Stimulated activated naive B cell treated with anti-CD40 and anti-IgM and Interleukin-4, amounts not matched to agents 10 μg/mL and 1 μg/mL and 100 μg/mL, for 72 hours (primary cell): ENCODE results near the gene MAP7D1.

Source experiments
- ATAC-seq, 2 donors: fragments of 150-1000 bp; cut with Tn5 transposase; replicated peaks; 2 replicates each; pipeline ENCODE4 v1.10.0; 2021; ENCODE audit warnings: moderate library complexity in 1 of 2
- DNase-seq: peaks from one replicate; pipeline ENCODE4 v3.0.0; 2021
- H3K27ac Mint-ChIP-seq: one replicate; pipeline ENCODE4 v1.8.0; 2022; ENCODE audit warnings: mild to moderate bottlenecking, mixed read lengths
- H3K27me3 Mint-ChIP-seq, 2 donors: one replicate each; pipeline ENCODE4 v1.8.0; 2022; ENCODE audit warnings: mixed read lengths in 2 of 2
- H3K36me3 Mint-ChIP-seq, 2 donors: one replicate each; pipeline ENCODE4 v1.8.0; 2022; ENCODE audit warnings: mixed read lengths in 2 of 2, mild to moderate bottlenecking in 1 of 2
- H3K4me1 Mint-ChIP-seq, 2 donors: one replicate each; pipeline ENCODE4 v1.8.0; 2022; ENCODE audit warnings: mixed read lengths in 2 of 2, mild to moderate bottlenecking in 1 of 2
- H3K4me3 Mint-ChIP-seq, 2 donors: one replicate each; pipeline ENCODE4 v1.8.0; 2022; ENCODE audit warnings: mild to moderate bottlenecking in 2 of 2, mixed read lengths in 2 of 2, moderate library complexity in 1 of 2
- H3K9me3 Mint-ChIP-seq, 2 donors: one replicate each; pipeline ENCODE4 v1.8.0; 2022; ENCODE audit warnings: mixed read lengths in 2 of 2, mild to moderate bottlenecking in 1 of 2

MAP7D1 gene

DNA sequence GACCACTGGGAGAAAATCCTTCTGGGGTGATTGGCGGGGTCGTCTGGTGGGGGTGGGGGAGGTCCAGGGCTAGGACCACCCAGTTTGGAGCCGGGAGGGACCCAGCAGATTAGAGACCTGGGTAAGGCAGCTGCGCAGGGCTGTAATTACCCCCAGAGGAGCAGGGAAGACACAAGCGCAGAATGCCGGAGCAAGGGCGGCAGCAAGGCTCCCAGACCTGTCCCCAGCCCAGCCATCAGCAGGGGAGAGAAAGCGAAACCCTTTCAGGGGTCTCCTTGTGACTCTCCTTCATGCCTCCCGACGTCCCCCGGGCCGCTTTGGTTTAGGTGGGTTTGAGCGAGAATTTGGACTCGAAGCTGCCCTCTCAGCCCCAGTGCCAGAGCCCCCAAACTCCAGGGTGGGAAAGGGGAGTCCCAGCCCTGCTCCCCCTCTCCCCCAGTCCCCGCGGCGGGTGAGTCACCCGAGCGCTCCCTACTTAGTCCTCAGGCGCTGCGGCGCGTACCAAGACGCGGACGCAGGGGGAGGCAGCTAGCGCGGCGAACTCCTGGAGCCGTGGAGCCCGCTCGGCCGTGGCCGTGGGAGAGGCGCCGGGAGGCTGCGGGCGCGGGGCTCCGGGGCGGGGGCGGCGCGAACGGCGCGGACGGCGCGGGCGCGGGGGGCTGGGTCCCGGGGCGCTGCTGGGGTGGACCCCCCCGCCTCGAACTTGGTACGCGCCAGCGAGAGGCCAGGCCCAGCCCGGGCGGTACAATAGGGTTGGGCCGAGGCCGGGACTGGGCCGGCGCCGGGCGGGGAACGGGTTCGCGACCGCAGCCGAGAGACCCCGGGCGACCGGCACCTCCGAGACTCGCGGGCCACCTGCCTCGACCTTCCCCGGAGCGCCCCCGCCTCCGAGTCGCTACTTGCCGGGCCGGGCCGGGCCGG is at the start of gene MAP7D1:
MAP7D1 (plus strand) TSS at position 753 of the 921 bp plus-strand sequence. CDS start 258 bp downstream, outside the sequence.
- H3K27ac Mint-ChIP-seq = peak within 1 kb of the TSS; percentile 99
- peak within 1 kb of the TSS; percentile 95 to 99 for H3K4me3 Mint-ChIP-seq
- DNase-seq (peak; percentile 79), ATAC-seq (peak; percentile 76 to 82)
- peaks cover 8 to 18% of the 10 kb centered on the region in 2 donors for H3K36me3 Mint-ChIP-seq
- H3K27me3 Mint-ChIP-seq = no peaks in the 10 kb centered on the region
- H3K9me3 Mint-ChIP-seq = no peaks in the 10 kb centered on the region
- H3K4me1 Mint-ChIP-seq = peaks cover 56 to 78% of the 10 kb centered on the region in 2 donors

DNA sequence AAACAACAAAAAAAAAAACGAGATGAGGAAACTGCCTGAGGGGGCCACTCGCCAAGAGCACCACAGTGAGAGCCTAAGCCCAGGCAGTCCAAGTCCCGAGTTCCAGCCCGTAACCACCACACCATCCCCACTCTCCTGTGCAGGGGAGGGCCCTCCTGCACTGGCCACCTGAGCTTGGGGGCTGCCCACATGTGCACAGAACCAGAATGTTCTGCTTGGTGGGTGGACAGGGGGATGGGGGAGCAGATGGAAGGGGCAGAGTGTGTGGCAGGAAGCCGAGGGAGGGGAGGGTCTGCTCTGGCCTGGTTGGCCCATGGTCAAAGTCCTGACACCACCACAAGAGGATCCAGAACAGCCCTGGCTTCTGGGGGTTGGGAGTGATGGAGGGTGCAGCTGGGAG is 49.7 kb upstream of the MAP7D1 start:
- peak overlapping the region; percentile 56 for H3K27ac Mint-ChIP-seq
- H3K4me3 Mint-ChIP-seq = no peak overlapping the region
- no peaks in the 10 kb centered on the region for H3K36me3 Mint-ChIP-seq
- H3K27me3 Mint-ChIP-seq = no peaks in the 10 kb centered on the region
- H3K9me3 Mint-ChIP-seq = no peaks in the 10 kb centered on the region
- ATAC-seq (no peak), DNase-seq (no peak)
- peaks cover 0 to 3% of the 10 kb centered on the region in 2 donors for H3K4me1 Mint-ChIP-seq

DNA sequence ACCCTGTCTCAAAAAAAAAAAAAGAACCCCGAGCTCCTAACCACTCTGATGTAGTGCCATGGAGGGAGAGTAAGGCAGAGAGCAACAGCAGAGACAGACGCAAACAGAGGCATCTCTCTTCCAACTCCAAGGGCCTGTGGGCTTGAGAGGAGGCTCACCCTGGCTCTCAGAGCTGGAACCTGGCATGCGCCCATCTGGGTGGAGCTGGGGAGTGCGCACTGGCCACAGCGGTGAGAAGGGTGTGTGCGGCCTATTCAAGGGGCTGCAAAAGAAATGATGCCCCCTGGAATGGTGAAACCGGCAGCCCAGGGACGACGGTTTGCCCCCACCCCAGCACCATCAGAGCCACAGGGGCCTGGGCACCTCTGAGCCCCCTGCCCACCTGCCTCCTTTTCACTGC is 48.6 kb upstream of the MAP7D1 start:
- Mint-ChIP-seq H3K9me3 (no peaks in the 10 kb centered on the region), H3K36me3 (peaks cover 0 to 2% of the 10 kb centered on the region in 2 donors), H3K4me3 (no peak overlapping the region), H3K27me3 (no peaks in the 10 kb centered on the region), H3K4me1 (peaks cover 0 to 3% of the 10 kb centered on the region in 2 donors), H3K27ac (no peak overlapping the region)
- no peak for ATAC-seq
- no peak for DNase-seq

DNA sequence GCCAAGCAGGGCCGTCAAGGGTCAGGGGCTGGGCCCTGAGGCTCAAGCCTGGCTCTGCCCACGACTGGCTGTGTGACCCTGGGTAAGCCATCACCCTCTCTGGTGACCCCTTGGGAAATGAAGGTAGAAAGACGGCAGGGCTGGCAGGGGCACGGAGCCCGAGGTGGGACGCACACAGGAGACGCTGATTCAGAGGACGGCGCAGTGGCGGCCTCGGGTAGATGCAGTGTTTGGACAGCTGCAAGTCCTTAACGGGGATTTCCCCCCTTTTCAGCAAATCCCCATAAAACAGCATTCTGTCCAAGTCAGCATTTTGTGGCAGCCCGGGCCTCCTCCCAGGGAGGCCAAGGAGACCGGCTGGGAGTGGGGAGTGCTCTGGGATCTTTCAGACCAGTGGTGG is 47.6 kb upstream of the MAP7D1 start:
- ATAC-seq = no peak
- Mint-ChIP-seq H3K4me1 (peaks cover 0 to 3% of the 10 kb centered on the region in 2 donors), H3K27ac (no peak overlapping the region)

DNA sequence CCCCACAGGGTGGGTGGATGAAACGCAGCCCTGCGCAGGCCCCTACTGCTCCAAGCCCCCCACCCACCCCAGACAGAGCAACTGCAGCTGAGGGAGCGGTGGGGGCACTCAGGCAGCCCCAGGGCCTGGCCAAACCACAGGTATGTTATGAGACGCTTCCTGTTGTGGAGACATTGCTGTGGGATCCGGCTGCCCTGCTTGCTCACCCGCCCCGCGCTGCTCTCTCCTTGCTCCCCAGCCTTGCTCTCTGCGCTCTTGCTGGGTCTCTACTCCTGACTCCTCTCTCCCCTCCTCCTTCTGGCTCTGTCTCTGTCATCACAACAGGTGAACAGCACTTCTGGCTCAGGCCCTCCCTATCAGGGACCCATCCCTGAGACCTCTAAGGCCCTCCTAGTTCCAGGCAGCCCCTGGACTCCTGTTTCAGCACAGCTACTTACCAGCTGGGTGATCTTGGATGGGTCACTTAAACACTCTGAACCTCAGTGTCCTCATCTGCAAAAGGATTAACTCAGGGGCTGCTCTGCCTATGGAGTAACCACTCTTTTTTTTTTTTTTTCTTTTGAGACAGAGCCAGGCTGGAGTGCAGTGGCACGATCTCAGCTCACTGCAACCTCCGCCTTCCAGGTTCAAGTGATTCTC is 46.8 kb upstream of the MAP7D1 start:
- DNase-seq (no peak), ATAC-seq (peak in 1 of 2 donors; percentile 36)
- peaks cover 3 to 7% of the 10 kb centered on the region in 2 donors for H3K36me3 Mint-ChIP-seq
- no peak overlapping the region for H3K27ac Mint-ChIP-seq
- no peaks in the 10 kb centered on the region for H3K9me3 Mint-ChIP-seq
- H3K4me1 Mint-ChIP-seq = peaks cover 0 to 3% of the 10 kb centered on the region in 2 donors
- H3K27me3 Mint-ChIP-seq = peaks cover 0 to 7% of the 10 kb centered on the region in 2 donors
- H3K4me3 Mint-ChIP-seq = no peak overlapping the region

More for the DNA sequence above, 47.6 kb upstream of the MAP7D1 start:
- Mint-ChIP-seq H3K27me3 (peaks cover 0 to 2% of the 10 kb centered on the region in 2 donors), H3K36me3 (peaks cover 2 to 3% of the 10 kb centered on the region in 2 donors), H3K4me3 (no peak overlapping the region), H3K9me3 (no peaks in the 10 kb centered on the region)
- DNase-seq = no peak

DNA sequence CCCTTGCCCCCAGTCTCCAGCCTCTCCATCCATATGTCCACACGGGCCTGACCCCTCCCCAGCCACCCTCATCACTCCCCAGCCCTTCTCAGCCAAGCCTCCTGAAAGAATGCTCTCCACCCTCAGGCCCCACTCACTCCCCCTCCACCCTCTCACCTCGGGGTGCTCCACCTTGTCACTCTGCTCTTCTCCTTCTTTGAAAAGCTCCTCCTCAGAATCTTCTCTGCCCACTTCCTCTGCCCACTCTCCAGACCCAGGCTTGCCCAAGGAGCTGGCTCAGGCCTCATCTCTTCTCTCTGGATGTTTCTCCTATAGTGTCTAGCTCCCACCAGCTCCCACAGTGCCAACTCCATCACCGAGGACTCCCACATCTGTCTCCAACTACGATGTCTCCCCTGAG is 44.8 kb upstream of the MAP7D1 start:
- H3K27ac Mint-ChIP-seq = no peak overlapping the region
- H3K4me1 Mint-ChIP-seq = peaks cover 0 to 3% of the 10 kb centered on the region in 2 donors
- DNase-seq (no peak), ATAC-seq (no peak)
- H3K4me3 Mint-ChIP-seq = no peak overlapping the region
- H3K9me3 Mint-ChIP-seq = no peaks in the 10 kb centered on the region
- peaks cover 0 to 7% of the 10 kb centered on the region in 2 donors for H3K27me3 Mint-ChIP-seq
- H3K36me3 Mint-ChIP-seq = peaks cover 3 to 11% of the 10 kb centered on the region in 2 donors

DNA sequence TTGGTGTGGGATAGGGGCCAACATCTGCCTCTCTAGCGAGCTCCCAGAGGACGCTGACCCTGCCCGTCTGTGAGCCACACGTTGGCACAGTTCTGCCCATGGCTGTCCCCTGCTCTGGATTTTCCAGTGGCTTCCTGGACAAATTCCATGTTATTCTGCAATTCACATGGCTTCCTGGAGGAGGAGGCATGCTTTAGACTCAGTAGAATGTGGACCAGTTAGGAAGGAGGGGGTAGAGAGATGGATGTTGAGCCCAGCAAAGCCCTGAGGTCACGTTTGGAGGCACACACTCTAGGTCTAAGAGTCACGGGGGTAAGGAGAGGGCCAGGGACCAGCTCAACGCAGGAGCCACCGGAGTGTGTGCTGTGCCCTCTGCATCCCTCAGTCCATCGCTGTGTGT is 43.1 kb upstream of the MAP7D1 start:
- H3K4me3 Mint-ChIP-seq = no peak overlapping the region
- DNase-seq = no peak
- no peak for ATAC-seq
- peaks cover 0 to 3% of the 10 kb centered on the region in 2 donors for H3K4me1 Mint-ChIP-seq
- no peak overlapping the region for H3K27ac Mint-ChIP-seq
- H3K9me3 Mint-ChIP-seq = no peaks in the 10 kb centered on the region
- H3K27me3 Mint-ChIP-seq = peaks cover 0 to 11% of the 10 kb centered on the region in 2 donors
- H3K36me3 Mint-ChIP-seq = peaks cover 3 to 11% of the 10 kb centered on the region in 2 donors

DNA sequence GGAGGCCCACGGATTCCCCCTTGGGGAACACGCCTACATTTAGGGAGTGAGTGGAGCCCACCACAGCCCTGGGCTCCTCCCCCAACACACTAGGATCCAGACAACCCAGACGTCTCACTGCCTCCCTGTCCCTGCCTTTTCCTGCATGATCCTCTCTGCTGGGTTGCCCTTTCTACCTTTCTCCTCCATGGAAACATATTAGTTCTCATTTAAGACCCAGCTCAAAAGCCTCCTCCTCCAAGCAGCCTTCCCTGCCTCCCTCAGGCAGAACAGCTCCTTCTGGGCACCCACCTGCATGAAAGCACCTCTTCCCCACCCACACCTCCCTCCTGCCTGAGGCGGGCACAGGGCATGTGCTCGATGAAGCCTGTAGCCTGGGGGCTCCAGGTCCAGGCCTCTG is 41.6 kb upstream of the MAP7D1 start:
- no peaks in the 10 kb centered on the region for H3K9me3 Mint-ChIP-seq
- ATAC-seq = no peak
- no peak overlapping the region for H3K27ac Mint-ChIP-seq
- no peak overlapping the region for H3K4me3 Mint-ChIP-seq
- no peaks in the 10 kb centered on the region for H3K4me1 Mint-ChIP-seq
- H3K36me3 Mint-ChIP-seq = peaks cover 3 to 11% of the 10 kb centered on the region in 2 donors
- peaks cover 0 to 11% of the 10 kb centered on the region in 2 donors for H3K27me3 Mint-ChIP-seq
- no peak for DNase-seq

DNA sequence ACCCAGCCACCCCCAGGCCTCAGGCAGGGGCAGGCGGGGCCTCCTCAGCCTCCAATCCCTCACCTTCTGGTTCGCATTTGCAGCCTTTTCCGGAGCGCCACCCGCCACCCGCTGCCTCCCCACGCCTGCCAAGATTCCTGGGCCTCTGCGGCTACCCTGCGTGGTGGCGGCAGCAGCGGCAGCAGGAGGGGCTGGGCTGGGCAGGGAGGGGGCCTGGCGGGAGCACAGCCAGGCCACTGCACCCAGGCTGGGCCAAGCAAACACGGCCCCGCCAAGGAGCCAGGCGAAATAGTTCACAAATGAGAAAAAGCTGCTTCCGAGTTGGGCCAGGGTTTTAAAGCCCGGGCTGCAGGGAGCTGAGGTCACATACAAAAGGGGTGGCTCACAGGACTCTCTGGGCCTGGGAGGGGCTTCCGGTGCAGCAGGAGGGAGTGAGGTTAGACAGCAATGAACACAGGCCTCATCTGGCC is 40.7 kb upstream of the MAP7D1 start:
- Mint-ChIP-seq H3K4me3 (no peak overlapping the region), H3K27ac (no peak overlapping the region), H3K9me3 (no peaks in the 10 kb centered on the region), H3K27me3 (peaks cover 0 to 11% of the 10 kb centered on the region in 2 donors), H3K4me1 (no peaks in the 10 kb centered on the region), H3K36me3 (peaks cover 3 to 11% of the 10 kb centered on the region in 2 donors)
- DNase-seq (no peak), ATAC-seq (no peak)

DNA sequence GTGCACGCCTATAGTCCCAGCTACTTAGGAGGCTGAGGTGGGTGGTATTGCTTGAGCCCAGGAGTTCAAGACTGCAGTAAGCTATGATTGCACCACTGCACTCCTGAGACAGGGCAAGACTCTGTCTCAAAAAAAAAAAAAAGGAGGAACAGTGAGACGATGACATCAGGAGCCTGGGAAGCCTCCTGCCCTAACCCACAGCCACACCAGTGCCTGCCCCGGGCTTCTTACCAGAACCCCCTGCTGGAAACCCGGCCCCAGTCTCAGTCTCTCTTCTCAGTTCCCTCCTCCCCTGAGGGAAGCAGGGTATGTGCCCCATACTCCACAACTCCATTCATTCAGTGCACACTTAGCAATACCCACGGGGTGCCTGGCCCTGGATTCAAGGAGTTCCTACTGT is 40.0 kb upstream of the MAP7D1 start:
- Mint-ChIP-seq H3K27ac (no peak overlapping the region), H3K4me1 (no peaks in the 10 kb centered on the region), H3K27me3 (peaks cover 0 to 11% of the 10 kb centered on the region in 2 donors), H3K36me3 (peaks cover 3 to 11% of the 10 kb centered on the region in 2 donors), H3K4me3 (no peak overlapping the region), H3K9me3 (no peaks in the 10 kb centered on the region)
- ATAC-seq = no peak
- no peak for DNase-seq

DNA sequence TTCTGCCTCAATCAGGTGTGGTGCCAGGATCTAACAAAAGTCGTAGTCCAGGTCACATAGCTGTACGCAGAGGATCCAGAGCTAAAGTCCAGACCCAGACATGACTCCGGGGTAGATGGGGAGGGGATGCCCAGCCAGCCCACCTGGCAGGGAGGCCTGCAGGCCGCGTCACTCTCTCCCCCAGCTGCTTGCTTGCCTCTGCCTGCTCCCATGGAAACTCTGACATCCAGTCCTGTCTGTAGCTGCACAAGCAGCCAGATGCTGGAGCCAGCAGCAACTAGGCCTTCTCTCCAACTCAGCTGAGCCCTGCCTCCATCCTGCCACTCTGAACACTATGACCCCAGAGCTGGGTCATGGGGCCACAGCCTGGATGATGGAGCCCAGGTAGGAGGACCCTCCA is 39.1 kb upstream of the MAP7D1 start:
- DNase-seq = no peak
- Mint-ChIP-seq H3K4me3 (no peak overlapping the region), H3K4me1 (no peaks in the 10 kb centered on the region), H3K27ac (no peak overlapping the region), H3K27me3 (peaks cover 0 to 11% of the 10 kb centered on the region in 2 donors), H3K36me3 (peaks cover 3 to 11% of the 10 kb centered on the region in 2 donors), H3K9me3 (no peaks in the 10 kb centered on the region)
- no peak for ATAC-seq

DNA sequence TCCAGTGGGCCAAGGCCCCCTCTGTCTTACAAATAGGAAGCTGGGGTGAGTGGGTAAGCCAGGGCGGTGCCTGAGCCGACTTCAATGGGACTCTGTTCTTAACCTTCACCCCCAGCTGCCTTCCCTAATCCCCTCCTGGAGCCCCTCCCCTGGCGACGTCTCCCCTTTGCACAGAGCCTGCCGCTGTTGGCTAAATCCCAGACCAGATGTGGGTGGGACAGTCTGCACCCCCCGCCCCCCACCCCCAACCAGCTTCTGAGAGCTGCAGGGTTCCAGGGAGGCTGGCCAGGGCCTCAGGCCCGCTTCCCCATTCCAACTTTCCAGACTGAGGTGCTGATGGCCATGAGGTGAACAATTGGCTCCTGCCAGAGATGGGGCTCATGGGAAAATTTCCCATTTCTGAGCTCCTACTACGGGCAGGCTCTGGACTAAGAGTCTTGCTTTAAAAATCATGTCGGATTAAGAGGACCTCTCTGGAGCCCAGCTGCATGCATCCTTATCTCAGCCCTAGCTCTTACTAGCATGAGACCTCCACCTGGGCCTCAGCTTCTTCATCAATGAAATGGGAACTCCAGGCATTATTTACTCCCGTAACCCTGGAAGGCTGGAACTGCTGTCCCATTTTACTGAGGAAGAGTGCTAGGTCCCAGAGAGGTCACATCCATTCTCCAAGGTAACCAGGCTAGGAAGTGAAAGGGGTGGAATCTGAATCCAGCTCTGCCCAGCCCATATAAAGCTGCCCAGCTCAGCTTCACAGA is 37.3 kb upstream of the MAP7D1 start:
- H3K4me1 Mint-ChIP-seq = peaks cover 13 to 15% of the 10 kb centered on the region in 2 donors
- peaks cover 0 to 6% of the 10 kb centered on the region in 2 donors for H3K36me3 Mint-ChIP-seq
- no peak overlapping the region for H3K4me3 Mint-ChIP-seq
- ATAC-seq (no peak), DNase-seq (no peak)
- no peak overlapping the region for H3K27ac Mint-ChIP-seq
- no peaks in the 10 kb centered on the region for H3K9me3 Mint-ChIP-seq
- peaks cover 0 to 17% of the 10 kb centered on the region in 2 donors for H3K27me3 Mint-ChIP-seq

DNA sequence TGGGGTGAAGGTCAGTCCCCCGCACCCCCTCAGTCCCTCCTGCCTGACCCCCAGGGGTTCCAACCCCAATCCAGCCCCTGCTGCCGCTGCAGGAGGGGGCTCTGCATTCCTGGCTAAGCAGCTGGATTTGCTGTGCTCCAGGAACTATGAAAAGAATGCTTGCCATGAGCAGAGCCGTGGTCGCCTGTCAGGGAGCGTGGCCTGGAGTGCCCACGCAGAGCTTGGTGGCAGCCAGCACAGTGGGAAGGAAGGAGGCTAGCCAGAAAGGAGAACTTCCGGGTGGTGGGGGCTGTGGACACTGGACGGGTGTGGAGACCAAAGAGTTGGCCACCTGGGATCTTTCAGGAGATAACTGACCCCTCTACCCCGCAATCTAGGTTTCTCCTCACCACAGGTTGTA is 36.5 kb upstream of the MAP7D1 start:
- H3K27ac Mint-ChIP-seq = no peak overlapping the region

More for the DNA sequence above, 36.5 kb upstream of the MAP7D1 start:
- peaks cover 0 to 1% of the 10 kb centered on the region in 2 donors for H3K36me3 Mint-ChIP-seq
- ATAC-seq = no peak
- no peak overlapping the region for H3K4me3 Mint-ChIP-seq
- peaks cover 14 to 23% of the 10 kb centered on the region in 2 donors for H3K4me1 Mint-ChIP-seq
- no peak for DNase-seq
- H3K9me3 Mint-ChIP-seq = no peaks in the 10 kb centered on the region
- peaks cover 4 to 19% of the 10 kb centered on the region in 2 donors for H3K27me3 Mint-ChIP-seq
